ENCODE data around the gene NECAB3.

The NECAB3 gene

DNA sequence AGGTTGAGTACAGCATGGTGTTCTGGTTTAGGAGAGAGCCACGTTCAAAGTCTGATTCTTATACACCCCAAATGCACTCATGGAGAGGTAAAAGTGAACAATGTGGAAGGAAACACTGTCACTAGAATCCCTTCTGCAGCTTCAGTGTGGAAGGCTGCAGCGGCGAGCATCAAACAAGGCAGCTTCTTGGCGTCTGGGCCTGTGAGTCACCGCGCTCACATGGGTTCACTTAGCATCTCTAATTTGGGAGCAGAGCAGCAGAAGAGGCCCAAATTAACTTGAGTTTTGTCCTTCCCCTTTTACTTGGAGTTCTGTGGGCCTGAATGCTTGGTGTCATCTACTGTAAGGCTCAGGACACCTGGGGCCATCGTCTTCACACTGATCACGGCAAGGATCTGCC, 22.9 kb upstream of the NECAB3 start:
- DNase-seq (ENCODE audit: low read depth): no peak

DNA sequence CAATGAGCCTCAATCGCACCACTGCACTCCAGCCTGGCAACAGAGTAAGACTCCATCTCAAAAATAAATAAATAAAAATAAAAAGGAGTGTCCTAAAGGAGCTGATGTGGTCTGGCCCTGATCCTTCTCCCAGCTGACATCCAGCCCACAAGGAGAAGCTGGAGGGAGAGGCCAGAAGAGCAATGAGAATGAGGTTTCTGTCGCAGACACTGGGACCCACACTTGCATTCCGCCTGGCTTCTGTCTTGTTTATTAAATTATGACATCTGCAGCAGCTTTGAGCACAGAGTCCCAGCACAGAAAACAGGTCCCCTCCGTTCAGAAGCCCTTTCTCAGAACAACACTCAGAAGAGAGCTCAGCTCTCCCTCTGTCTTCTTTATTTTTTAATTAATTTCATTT, 22.2 kb upstream of the NECAB3 start:
- DNase-seq (ENCODE audit: low read depth): no peak

DNA sequence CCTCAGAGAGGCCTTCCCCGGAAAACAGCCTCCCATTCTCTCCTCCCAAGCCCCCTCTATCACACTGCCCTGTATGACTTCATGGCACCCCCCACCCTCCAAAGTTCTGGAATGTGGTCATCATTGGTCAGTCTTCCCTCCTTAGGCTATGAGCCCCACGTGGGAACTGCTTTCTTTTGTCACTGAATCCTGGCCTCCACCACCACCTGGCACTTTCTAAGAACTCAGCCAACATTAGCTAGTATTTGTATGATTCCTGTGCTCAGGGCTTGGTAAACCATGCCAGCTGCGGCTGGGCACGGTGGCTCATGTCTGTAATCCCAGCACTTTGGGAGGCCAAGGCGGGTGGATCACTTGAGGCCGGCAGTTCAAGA, 20.4 kb upstream of the NECAB3 start:
- DNase-seq (ENCODE audit: low read depth): no peak

DNA sequence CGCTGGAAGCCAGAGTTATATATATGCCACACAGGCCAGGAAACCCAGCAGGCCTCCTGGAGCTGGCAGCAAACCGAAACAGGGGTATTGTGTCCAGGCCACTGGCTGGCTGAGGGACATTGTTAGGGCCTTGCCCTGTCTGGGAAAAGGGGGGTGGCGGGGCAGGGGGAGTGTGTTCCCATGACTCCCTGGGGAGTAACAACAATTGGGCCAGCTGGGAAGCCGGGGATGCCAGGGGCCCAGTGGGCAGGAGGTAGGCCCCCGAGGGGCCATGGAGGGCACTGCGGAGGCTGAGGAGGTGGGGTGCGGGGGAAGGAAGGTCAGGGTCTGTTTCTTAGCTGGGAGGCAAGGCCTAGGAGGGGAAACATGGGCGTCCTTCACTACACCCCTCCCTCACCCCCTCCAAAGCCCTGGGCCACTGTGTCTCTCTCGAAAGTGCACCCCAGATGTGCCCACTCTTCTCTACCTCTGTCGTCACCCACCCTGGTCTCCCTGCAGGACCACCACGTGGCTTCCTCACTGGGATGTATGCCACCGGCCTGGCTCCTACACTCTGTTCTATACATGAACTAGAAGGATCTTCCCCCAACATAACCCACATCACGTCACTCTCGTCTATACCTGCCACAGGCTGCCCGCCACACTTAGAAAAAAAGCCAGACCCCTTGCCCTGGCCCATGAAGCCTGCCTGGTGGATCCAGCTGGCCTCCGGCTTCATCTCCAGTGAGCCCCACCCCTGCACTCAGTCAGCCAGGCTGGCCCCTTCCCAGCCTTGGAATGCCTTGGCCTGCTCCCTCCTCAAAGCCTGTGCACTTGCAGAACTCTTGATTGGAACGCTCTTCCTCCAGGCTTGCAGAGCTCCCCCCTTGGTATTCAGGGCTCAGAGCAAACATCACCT, 19.8 kb upstream of the NECAB3 start:
- DNase-seq (ENCODE audit: low read depth): no peak

DNA sequence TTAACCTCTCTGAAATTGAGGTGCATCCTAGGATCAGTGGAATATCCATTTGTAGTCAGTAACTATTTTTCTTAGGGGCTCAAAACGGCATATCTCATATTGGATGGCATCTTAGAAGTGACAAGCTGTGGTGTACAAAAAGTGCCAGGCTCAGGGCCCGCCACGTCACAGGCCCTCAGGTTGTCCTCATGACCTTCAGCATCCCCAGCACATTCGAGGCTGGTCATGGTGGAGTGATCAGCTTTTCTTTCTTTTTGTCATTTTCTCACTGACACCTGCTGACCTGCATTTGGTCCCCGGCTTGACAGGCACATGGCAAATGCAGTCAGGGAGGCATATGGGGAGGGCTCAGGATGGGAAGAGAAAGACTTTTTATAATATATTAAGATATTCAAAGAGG, 19.1 kb upstream of the NECAB3 start:
- DNase-seq (ENCODE audit: low read depth): no peak

DNA sequence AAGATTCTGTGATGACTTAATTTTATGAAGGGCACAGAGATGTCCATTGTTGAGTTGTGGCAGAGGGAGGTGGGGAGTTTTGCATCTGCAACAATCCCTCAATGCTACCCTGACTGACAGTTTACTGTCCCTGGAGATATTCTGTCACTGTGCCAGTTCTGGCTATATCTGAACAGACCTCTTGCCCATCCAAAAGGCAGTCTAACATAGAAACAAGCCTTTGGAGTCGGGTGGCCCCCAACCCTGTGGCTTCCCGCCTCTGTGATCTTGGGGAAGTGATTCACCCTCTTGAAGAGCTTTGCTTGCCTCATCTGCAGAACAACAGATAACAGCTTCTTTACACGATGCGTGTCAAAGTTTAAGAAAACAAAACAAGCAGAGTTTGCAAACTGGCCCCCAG, 15.7 kb upstream of the NECAB3 start:
- no peak for DNase-seq (ENCODE audit: low read depth)

DNA sequence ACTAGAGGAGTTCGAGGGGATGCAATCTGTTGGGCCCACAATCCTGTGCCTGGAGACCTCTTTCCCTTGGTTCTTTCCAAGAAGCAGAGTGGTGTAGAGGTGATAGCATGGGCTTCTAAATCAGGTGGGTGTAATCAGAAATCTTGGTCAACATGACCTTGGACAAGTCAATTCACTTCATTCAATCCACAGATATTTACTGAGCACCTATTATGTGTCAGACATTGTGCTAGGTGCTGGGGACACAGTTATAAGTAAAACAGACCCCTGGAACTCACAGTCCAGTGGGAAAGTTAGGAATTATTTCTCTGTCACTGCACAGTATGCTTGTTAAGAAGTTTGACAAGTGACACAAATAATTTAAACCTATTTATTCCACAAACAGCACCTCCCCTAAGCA, 15.3 kb upstream of the NECAB3 start:
- no peak for DNase-seq (ENCODE audit: low read depth)

DNA sequence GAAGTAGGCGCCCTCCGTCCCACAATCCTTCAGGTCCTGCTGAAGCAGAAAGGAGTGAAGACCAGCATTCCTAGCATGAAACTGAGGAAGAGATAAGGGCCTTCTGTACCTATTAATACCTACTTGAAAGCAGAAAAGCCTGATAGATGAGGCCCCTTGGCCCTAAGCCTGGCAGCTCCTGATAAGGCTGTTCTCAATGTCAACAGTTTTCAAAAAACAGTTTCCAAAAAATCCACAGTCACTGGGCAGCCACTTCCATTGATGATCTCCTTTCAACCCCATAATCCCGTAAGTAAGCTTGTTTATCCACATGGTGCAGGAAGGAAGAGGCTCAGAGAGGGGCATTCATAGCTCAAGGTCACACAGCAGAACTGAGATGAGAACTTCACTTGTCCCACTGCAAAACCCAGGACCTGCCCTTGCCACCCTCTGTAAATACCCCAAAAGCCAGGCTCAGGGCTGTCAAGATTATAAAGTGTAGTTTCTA, 14.8 kb upstream of the NECAB3 start:
- no peak for DNase-seq (ENCODE audit: low read depth)

DNA sequence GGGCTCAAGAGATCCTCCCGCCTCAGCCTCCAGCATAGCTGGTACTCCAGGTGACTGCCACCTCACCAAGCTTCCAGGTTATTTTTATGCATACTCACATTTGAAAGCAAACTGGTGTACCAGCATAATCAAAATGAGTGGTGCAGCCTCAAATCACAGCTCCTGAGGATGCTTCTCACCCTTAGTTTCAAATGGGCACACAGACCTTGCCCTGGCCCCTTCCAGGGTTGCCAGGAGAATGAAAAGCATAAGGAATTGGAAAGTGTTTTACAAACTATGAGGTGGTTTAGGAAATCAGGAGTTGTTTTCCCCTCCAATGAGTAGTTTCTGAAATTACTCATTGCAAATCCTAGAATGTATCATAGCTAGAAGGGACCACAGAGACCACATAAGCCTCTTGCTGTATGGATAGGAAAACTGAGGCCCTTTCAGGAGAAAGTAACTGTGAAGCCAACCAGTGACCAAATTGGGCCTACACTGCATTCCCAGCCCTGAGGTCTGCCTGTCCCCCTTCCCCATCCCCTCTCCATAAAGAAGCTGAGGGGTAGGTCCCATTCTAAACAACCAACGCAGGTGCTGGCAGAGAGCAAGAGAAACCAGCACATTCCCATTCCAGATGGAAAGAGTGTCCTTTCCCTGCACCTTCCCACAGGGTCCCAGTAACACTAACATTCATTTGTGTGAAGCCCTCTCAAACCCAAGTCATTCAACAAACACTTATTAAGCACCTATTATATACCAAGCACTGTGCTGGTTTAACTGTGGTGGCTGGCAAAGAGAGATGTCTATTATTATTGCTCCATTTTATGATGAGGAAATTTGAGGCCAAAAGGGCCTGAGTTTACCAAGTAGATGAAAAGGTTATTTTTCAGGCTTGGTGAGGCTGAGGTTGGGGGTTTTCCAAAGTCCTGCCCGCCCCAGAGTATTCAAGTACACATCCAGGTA, 14.0 kb upstream of the NECAB3 start:
- no peak for DNase-seq (ENCODE audit: low read depth)

DNA sequence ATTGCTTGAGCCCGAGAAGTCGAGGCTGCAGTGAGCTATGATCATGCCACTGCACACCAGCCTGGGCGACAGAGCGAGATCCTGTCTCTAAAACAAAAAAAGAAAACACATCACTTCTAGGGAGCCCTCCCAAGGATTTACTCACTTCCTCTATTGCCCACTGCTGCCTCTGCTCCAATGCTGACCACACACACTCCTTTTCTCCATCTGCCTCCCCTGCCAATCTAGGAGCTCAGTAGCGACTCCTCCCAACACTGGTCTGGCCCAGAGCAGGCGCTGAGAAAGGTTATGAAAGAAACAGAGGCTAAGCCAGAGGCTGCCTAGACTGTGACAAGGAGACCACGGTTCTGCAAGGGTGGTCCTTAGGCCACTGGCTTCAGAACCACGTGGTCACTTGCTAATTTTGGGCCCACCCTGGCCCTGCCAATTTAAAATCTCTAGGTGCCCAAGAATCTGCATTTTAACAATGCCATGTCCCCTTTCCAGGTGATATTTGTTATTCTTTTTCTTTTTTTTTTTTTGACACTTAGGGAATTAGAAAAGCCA, 13.2 kb upstream of the NECAB3 start:
- no peak for DNase-seq (ENCODE audit: low read depth)

DNA sequence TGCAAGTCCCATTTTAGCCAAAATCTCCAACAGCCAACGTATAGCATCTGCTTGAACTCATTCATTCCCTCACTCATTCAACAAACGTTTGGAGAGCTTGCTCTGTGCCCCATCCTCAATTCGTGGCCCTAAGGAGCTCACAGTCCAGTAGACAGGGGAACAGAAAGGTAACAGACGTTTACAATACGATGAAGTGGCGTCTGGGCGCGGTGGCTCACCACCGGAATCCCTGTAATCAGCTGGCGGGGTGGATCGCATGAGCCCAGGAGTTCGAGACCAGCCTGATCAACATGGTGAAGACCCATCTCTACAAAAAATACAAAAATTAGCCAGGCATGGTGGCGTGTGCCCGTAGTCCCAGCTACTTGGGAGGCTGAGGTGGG, 12.7 kb upstream of the NECAB3 start:
- DNase-seq (ENCODE audit: low read depth): no peak

DNA sequence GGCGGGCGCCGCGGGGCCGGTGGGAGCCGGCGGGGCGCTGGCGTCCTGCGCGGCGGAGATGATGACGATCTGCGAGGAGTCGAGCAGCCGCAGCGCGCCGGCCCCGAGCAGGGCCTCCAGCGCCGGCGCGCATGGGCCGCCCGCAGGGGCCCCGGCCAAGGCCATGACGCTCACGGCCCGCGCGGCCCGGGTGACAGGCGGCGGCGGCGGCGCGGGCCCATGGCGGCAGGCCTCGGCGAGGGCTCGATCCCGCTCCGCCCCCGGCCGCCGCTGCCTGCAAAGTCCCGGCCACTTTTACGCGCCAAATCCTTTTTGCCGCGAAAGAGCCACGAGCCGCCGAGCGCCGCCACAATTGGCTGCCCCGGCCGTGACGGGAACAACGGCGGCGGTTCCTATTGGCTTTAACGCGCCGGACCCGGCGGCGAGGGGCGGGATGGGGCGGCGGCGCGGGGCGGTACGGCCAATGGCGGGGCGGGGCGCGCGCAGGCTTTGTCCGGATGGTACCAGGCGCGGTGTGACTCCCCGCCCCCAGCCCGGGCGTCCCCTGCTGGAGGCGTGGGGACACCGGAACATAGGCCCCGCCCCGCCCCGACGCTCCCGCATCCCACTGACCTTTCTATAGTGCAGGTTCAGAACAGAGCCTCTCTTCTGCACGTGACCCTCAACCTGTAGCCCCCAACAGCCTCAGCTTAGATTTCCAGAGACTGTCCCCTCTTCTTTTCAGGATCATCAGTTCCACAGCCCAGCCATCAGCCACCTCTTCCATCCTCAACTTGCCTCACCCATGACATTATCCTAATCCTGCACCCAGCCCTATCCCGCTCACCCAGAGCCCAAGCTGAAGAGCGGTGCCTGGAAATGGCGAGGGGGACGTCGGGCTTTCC, 12.1 kb upstream of the NECAB3 start, which contains the start of gene E2F1:
E2F1 (minus strand) TSS at position 286 of the 884 bp plus-strand sequence; CDS start at position 165, 121 bp downstream.
- peak; percentile 49 for DNase-seq (ENCODE audit: low read depth)

DNA sequence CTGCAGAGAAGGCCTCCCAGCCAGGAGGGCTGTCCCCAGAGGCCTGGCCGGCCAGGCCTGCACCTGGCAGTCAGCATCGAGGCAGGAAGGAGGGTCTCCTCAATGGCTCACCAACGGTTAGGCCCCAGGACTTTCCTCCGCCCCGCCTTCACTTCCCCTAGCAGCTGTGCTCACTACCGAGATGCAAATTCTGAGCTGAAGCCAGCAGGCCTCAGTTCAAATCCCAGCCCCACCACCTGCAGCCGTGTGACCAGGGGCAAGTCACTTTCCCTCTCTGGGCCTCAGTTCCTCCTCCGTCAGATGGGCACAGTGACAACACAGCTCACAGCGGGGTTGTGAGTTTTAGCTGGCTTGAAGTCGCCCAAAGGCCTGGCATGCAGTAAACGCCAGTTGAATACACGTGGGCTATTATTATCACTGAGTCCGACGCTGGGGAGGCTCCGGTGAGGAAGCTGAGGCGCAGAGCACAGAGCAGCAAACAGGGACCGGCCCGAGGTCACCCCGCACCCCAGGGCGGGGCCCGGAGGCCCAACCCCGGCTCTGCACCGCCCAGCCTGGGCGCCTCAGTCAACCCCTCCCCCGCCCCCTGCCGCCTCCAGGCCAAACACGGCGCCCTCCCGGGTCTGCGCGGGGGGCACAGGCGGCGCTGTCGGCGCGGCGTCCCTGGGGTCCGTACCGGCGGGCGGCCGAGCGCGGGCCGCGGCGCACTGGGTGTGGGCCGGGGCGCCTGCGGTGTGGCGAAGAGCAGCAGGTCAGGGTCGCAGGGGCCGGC, 11.3 kb upstream of the NECAB3 start:
- no peak for DNase-seq (ENCODE audit: low read depth)

DNA sequence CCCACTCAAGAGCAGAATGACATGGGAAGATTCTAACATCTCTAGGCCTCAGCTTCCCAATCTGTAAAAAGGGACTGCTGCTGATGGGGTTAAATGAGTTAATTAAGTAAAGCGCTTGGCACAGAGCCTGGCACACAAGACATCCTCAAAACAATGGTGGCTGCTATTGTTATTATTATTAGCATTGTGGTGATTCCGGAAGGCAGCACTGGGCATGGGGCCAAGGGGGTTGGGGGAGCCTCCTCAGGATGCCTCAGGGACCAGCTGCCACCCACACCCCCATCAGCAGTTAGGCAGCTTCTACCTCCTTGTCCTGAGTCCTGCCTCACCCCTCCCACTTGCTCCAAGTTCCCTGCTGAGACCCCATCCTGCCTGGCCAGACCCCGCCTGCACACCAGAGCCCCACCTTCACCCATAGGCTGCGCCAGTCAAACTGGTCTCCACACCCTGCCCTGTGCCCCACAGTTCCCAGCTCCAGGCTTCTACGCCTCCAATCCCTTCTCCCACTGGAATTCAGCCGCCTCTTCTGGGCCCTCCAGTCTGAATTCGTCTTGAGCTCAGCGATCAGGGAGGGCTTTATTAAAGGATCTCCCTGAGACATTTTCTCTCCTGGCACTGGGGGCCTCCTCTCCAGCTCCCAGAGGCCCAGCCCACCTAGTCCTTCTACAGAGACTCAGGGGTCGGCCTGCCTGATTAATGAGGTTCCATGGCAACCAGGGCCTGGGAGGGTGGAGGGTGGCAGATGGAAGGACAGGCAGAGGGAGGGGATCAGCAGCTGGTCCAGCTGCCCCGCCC, 10.5 kb upstream of the NECAB3 start:
- no peak for DNase-seq (ENCODE audit: low read depth)

DNA sequence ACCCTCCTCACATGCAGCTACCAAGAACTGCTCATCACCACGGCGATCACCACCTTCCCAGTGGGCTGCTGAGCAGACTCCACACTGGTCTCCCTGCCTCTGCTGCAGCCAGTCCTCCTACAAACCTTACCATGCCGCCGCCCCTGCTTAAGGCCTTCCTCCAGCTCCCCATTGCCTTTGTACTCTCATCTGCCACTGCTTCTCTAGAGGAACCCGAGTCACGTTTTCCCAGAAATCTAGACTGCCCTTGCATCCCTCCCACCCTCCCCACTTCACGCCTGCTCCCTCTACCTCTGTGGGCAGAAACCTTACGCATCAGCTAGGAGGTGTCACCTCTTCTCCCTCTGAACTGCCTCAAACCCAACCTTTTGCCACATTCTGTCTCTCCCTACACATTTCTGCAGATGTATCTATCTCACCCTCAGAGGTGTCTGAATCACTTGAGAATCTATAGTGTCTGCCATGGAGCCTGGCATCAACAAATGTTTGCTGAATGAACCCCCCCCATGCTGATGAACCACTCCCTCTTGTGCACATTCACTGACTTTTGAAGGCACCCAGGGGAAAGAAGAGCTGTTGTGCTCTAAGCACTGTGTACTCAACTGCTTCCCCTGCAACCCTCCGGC, 7.6 kb upstream of the NECAB3 start:
- DNase-seq (ENCODE audit: low read depth): no peak

DNA sequence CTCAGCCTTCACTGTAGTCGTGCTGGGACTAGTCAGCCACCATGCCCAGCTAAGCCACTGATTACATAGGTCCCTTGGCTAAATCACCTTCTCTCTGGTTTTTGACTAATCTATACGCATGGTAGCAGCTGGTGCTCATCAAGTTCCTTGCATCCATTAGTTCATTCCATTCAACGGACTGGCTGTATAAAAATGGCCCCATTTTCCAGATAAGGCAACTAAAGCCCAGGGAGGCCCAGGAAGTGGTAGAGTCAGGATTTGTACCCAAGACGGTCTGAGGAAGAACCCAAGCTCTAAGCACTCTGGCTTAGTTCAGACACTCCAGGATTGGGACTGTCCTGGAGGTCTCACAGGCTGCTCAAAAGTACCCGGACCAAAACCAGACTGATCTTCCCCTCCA, 7.1 kb upstream of the NECAB3 start:
- DNase-seq (ENCODE audit: low read depth): no peak

DNA sequence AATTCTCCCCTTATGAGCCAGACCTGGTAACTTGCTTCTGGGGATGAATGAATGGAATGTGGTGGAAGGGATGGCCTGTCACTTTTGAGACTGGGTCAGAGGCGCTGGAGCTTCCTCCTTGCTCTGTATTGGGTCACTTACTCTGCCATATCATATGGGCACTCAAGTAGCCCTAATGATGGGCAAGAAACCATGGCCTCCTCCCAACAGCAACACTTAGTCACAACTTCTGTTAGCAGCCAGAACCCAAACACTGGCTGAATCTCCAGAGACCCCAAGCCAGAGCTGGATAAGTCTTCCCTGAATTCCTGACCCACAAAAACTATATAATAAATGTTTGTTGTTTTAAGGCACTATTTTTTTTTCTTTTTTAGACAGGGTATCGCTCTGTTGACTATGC, 6.5 kb upstream of the NECAB3 start:
- no peak for DNase-seq (ENCODE audit: low read depth)

DNA sequence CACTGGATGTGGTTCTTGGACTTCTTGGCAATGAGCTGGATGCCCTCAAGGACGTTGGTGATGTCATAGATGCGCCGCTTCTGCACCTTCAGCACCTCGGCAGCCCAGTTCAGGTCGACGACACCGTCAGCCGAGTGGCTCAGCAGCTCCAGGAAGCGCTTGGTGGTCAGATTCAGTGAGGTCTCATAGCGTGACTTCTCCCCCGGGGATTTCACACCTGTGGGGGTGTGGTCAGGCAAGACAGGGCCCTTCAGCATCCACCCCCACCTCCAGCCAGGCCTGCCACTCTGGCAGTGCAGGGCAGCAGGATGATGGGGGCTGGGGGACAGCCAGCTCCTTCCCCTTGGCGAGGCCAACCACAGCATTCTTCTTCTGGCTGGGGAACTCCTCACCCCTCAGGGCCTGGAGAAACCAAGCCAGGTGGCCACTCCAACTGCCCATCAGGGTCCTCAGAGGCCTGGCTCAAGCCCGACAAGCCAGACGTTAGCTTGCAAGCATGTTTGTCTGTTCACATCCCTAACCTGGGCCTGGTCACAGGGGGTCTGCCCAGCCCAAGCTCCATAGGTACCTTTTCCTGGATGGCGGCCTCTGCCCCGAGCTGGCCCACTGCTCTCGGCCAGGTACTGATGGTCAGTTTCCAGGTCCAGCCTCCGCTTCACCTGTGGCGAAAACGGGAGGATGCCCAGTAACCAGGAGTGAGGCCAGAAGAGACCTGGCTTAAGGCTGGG, 5.7 kb upstream of the NECAB3 start:
- no peak for DNase-seq (ENCODE audit: low read depth)
